Left kidney (tissue), 2 donors: ENCODE data around the gene C17orf67. TPM values are rescaled to one million over a fixed set of nuclear protein-coding genes. Genes with fewer than 3 reads are reported as not detected.
"Not testable (repeated sequence)": the region's sequence is repeated elsewhere in the genome, so short reads cannot be mapped to it uniquely, and the experiment has no call there.

Source experiments
- DNase-seq: peaks from one replicate; pipeline ENCODE4 v3.0.0-alpha.2; 2013
- polyA plus RNA-seq: library from polyadenylated mRNA; unstranded; fragments of 120-200 nt; gene quantifications from one replicate; pipeline ENCODE4 v1.2.1, GENCODE V29; 2013; ENCODE audit not compliant: insufficient read length

C17orf67 gene
- polyA plus RNA-seq, 1 donor = 1.6 TPM

- no peak for DNase-seq
Observed at GRCh38 chr17:56773124-56773523, 60.6 kb downstream of the C17orf67 start.

GRCh38 chr17:56772442-56772841 lies 61.3 kb downstream of the C17orf67 start:
- no peak for DNase-seq

GRCh38 chr17:56771975-56772374 lies 61.7 kb downstream of the C17orf67 start:
- no peak for DNase-seq

GRCh38 chr17:56771563-56771962 lies 62.2 kb downstream of the C17orf67 start:
- no peak for DNase-seq

- DNase-seq = no peak
Observed at GRCh38 chr17:56770427-56770826, 63.3 kb downstream of the C17orf67 start.

GRCh38 chr17:56765449-56765848 lies 68.3 kb downstream of the C17orf67 start:
- no peak for DNase-seq

GRCh38 chr17:56762988-56763387 lies 70.7 kb downstream of the C17orf67 start:
- no peak for DNase-seq

GRCh38 chr17:56762144-56762543 lies 71.6 kb downstream of the C17orf67 start:
- DNase-seq = no peak

- no peak for DNase-seq
Observed at GRCh38 chr17:56761387-56761786, 72.3 kb downstream of the C17orf67 start.

- DNase-seq = not testable (repeated sequence)
Observed at GRCh38 chr17:56757611-56758010, 76.1 kb downstream of the C17orf67 start.

- DNase-seq = no peak
Observed at GRCh38 chr17:56756536-56756935, 77.2 kb downstream of the C17orf67 start.

GRCh38 chr17:56755310-56755709 lies 78.4 kb downstream of the C17orf67 start:
- no peak for DNase-seq

- no peak for DNase-seq
Observed at GRCh38 chr17:56754523-56755208, 79.1 kb downstream of the C17orf67 start.

- DNase-seq = no peak
Observed at GRCh38 chr17:56752263-56752836, 81.4 kb downstream of the C17orf67 start.

- DNase-seq = no peak
Observed at GRCh38 chr17:56751145-56751738, 82.5 kb downstream of the C17orf67 start.

GRCh38 chr17:56744721-56745120 lies 89.0 kb downstream of the C17orf67 start:
- no peak for DNase-seq

GRCh38 chr17:56742601-56743000 lies 91.1 kb downstream of the C17orf67 start:
- no peak for DNase-seq

Other genes with a start within 250 kb of the C17orf67 start
- 1.1 TPM for gene NOG, start 240.2 kb downstream of the C17orf67 start, polyA plus RNA-seq
- gene DGKE, start 231 bp upstream of the C17orf67 start, polyA plus RNA-seq = 8.3 TPM
- gene TRIM25, start 80.1 kb upstream of the C17orf67 start, polyA plus RNA-seq = 41.6 TPM
- gene COIL, start 127.1 kb upstream of the C17orf67 start, polyA plus RNA-seq = 33.2 TPM
- 100 TPM for gene SCPEP1, start 144.2 kb upstream of the C17orf67 start, polyA plus RNA-seq